Large intestine (tissue), 3 donors: Measurements from ENCODE around the gene ISCA2. TPM values are rescaled to one million over a fixed set of nuclear protein-coding genes. Genes with fewer than 3 reads are reported as not detected.

Experiments
- DNase-seq, 2 donors: peaks; one replicate each; pipeline versions ENCODE4 v3.0.0 to v3.0.0-alpha.2; 2013
- H3K27ac ChIP-seq: one replicate; pipeline ENCODE4 v1.5.1; 2013; ENCODE audit warnings: low read length
- H3K27me3 ChIP-seq: 2 replicates; pipeline ENCODE4 v1.6.1; 2013; ENCODE audit warnings: low read length; ENCODE audit not compliant: control insufficient read depth, insufficient read depth
- H3K36me3 ChIP-seq: 2 replicates; pipeline ENCODE4 v1.6.1; 2013; ENCODE audit warnings: low read length; ENCODE audit not compliant: control insufficient read depth, insufficient read depth
- H3K4me1 ChIP-seq: one replicate; pipeline ENCODE4 v1.6.1; 2013; ENCODE audit warnings: low read length; ENCODE audit not compliant: control insufficient read depth, insufficient read depth
- H3K4me3 ChIP-seq: one replicate; pipeline ENCODE4 v1.5.1; 2013; ENCODE audit warnings: low read length
- H3K9me3 ChIP-seq: one replicate; pipeline ENCODE4 v1.6.1; 2013; ENCODE audit warnings: mild to moderate bottlenecking, low read depth, low read length, moderate library complexity; ENCODE audit not compliant: control insufficient read depth
- WGBS: methylation state at CpG from one replicate; pipeline ENCODE4 v1.1.5; 2013; ENCODE audit warnings: low lambda C conversion rate; ENCODE audit not compliant: insufficient coverage; 5-methylcytosine and 5-hydroxymethylcytosine counted together
- polyA plus RNA-seq: library from polyadenylated mRNA; unstranded; fragments of 120-200 nt; gene quantifications from one replicate; pipeline ENCODE4 v1.2.1, GENCODE V29; 2013

The ISCA2 gene
- polyA plus RNA-seq, 1 donor = 34.7 TPM

DNA sequence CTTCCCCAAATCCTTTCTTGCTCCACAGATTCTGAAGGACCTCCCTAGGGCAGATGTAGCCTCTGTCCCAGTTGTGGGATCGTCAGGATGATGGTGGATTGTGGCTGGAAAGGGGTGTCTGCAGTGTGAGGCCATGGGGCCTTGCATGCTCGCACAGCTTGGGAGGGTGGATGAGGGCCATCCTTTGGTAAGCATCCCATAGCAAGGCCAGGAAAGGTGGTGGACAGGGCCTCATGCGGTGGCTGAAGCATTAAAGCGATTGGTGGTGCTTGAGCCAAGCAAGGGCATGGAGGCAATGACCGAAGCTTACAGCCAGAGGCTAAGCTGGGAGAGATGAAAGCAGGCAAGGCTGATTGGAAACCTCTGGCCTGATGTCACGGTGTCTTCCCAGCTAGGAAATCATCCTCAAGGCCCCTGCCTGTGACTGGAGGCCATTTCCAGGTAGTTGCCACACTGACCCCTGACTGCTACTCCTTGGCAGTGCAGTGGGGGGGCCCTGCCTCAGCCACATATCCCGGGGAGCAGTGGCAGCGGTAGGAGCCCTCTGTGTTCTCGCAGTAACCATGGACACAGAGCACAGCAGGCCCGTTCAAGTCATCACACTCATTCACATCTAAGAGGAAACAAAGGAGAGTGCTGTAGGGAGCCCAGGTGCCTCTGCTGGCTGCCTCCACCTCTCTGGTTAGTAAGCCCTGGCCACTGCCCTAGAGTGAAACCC lies 7.0 kb downstream of the ISCA2 start:
- no peaks in the 10 kb centered on the region for H3K27me3 ChIP-seq
- H3K9me3 ChIP-seq = no peaks in the 10 kb centered on the region
- H3K27ac ChIP-seq = no peak overlapping the region
- no peak overlapping the region for H3K4me3 ChIP-seq
- no peak for DNase-seq
- H3K4me1 ChIP-seq = no peaks in the 10 kb centered on the region
- WGBS = no CpG with 5 or more reads among the region's 10 CpGs
- H3K36me3 ChIP-seq = peaks cover 4% of the 10 kb centered on the region

DNA sequence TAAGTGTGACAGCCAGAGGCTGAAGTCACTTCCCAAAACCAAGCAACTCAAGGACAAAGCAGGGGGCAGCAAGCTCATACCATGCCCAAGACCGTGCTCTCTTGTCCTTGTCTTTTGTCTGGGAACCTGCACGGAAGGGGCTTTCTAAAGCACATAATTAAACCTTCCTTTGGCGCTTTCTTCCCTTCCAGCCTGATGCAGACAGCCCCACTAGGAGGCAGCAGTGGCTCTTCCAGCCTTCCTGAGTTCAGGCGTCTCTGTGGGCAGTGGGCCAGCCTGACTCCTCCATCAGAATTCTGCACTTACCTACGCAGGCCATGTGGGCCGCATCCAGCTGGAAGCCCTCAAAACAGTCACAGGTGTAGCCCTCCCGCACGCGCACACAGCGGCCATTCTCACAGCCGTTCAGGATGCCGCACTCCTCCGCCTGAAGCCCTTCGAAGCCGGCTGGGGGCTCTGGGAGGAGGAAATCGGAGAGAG lies 7.6 kb downstream of the ISCA2 start:
- Histone ChIP-seq H3K27ac (no peak overlapping the region), H3K36me3 (peaks cover 4% of the 10 kb centered on the region), H3K4me3 (no peak overlapping the region), H3K4me1 (no peaks in the 10 kb centered on the region), H3K9me3 (no peaks in the 10 kb centered on the region), H3K27me3 (no peaks in the 10 kb centered on the region)
- WGBS = no CpG with 5 or more reads among the region's 16 CpGs
- DNase-seq = peak; percentile 43 to 48

DNA sequence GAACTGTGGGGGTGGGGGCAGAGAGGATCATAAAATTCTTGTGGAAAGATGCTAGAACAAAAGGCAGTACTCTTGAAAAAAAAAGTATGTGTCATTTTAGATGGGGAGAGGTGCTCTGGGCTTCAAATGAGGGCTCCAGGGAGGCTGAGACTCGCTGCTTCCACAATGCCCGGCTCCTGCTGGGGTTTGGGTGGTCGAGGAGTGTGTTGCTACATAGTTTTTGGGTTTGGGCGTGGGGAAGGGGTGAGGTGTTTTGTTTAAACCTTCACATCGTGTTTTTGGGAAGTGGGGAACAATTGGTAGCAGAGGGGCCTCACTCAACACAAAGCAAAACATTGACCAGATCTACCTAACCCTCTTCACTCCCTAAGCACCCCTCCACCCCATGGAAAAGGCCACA lies 8.1 kb downstream of the ISCA2 start:
- Histone ChIP-seq H3K4me3 (no peak overlapping the region), H3K36me3 (no peaks in the 10 kb centered on the region), H3K4me1 (no peaks in the 10 kb centered on the region), H3K27me3 (no peaks in the 10 kb centered on the region), H3K9me3 (no peaks in the 10 kb centered on the region), H3K27ac (no peak overlapping the region)
- no peak for DNase-seq
- WGBS = no CpG with 5 or more reads among the region's 5 CpGs

DNA sequence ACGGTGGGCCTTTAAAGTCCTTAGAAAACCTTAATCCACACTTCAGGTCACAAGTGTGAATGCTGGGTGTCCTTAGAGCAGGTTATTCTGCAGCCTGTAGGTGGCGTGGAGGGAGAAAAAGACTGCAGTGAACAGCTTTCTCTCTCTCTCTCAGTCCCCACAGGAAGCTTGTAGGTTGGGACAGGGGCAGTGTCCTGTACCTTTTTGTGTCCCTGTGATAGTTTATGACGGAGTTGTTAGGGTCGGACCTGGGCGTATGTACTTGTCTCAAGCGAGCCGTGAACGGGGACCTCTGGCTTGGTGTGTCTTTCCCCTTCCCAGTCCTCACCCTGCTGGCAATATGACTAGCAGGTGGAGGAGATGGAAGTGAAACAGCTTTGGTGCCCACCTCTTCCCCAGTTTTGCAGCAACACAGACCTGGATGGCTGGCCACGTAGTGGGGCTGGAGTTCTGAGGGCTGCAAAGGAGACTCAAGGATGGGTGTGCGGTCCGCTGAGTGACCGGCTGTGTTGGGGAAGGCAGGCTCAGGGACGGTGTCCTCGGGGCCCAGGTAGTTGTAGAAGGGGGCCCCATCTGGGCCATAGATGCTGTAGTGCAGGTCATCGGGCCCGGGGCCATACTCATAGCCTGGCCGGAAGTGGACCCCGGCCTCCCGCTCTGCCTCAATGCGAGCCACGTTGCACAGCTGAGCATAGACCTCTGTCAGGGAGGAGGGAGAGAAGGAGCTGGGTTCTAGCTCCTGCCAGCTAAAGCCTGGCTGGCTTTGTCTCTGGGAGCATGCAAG lies 8.9 kb downstream of the ISCA2 start:
- Histone ChIP-seq H3K4me3 (no peak overlapping the region), H3K9me3 (no peaks in the 10 kb centered on the region), H3K36me3 (no peaks in the 10 kb centered on the region), H3K4me1 (no peaks in the 10 kb centered on the region), H3K27ac (no peak overlapping the region), H3K27me3 (no peaks in the 10 kb centered on the region)
- DNase-seq = peak in 1 of 2 donors; percentile 26
- no CpG with 5 or more reads among the region's 21 CpGs for WGBS

DNA sequence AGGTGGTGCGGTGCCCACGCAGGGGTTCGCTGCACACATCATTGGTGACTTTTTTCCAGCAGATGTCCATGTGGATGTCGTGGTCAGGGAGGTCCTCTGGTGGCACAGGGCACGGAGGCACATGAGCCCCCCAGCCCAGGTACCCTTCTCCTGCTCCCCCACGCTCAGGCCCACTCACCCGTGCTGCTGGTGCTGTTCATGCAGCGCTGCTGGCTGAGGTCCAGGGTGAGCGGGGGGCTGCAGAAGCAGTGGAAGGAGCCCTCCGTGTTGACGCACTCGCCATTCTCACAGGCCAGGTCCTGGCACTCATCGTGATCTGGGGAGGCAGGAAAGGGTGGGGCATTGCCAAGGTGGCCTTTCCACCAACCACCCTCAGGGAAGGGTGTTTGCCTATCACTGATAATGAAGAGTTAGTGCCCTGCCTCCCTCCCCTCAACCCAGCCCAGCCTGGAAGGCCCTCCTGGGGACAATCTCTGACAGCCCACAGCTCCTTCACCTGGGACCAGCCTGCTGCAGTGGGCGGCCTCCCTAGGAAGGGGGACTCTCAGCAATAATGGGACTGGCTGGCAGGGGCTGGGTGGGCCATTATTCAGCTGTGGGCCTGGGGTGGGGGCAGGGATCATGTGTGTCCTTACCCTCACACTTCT lies 9.8 kb downstream of the ISCA2 start:
- Histone ChIP-seq H3K4me1 (no peaks in the 10 kb centered on the region), H3K27me3 (peaks cover 2% of the 10 kb centered on the region), H3K9me3 (no peaks in the 10 kb centered on the region), H3K4me3 (no peak overlapping the region), H3K27ac (no peak overlapping the region), H3K36me3 (no peaks in the 10 kb centered on the region)
- DNase-seq = no peak
- no CpG with 5 or more reads among the region's 14 CpGs for WGBS

DNA sequence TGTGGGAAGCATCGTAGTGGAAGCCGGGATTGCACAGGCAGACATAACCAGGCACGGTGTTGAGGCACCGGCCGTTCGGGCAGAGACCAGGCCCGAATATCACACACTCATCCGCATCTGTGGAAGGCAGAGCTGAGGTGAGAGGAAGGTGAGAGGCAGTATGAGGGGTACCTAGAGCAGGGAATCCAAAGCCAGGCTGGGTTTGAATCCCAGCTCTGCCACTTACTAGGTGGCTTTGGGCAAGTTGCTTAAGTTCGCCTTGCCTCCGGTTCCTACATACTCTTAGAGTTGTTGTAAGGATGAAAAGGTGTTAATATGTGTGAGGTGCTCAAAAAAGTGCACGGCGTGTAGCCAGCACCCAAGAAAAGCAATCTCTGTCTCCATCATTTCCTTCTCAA lies 10.4 kb downstream of the ISCA2 start:
- no peak for DNase-seq
- Histone ChIP-seq H3K36me3 (no peaks in the 10 kb centered on the region), H3K27me3 (peaks cover 5% of the 10 kb centered on the region), H3K4me3 (no peak overlapping the region), H3K9me3 (no peaks in the 10 kb centered on the region), H3K4me1 (no peaks in the 10 kb centered on the region), H3K27ac (no peak overlapping the region)
- no CpG with 5 or more reads among the region's 12 CpGs for WGBS

DNA sequence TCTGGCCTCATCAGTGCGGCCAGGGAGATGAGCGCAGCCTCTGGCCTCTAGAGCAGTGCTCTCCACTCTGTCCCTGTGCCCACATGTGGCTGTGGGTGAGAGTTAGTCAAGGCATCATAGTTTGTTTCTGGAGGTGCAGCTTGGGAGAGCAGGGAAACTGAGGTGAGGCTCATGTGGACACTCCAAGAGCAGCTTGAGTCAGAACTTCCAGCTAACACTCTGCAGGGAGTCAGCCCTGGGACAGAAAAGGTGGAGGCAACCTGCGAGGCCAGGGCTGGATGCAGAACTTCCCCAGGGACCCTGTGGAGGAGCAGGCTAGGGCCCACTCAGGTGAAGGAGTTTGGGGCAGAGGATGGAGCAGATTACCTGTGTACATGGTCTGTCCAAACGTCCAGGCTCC lies 10.8 kb downstream of the ISCA2 start:
- no CpG with 5 or more reads among the region's 4 CpGs for WGBS
- Histone ChIP-seq H3K9me3 (no peaks in the 10 kb centered on the region), H3K4me1 (no peaks in the 10 kb centered on the region), H3K27ac (no peak overlapping the region), H3K36me3 (no peaks in the 10 kb centered on the region), H3K27me3 (peaks cover 9% of the 10 kb centered on the region), H3K4me3 (no peak overlapping the region)
- DNase-seq = no peak

DNA sequence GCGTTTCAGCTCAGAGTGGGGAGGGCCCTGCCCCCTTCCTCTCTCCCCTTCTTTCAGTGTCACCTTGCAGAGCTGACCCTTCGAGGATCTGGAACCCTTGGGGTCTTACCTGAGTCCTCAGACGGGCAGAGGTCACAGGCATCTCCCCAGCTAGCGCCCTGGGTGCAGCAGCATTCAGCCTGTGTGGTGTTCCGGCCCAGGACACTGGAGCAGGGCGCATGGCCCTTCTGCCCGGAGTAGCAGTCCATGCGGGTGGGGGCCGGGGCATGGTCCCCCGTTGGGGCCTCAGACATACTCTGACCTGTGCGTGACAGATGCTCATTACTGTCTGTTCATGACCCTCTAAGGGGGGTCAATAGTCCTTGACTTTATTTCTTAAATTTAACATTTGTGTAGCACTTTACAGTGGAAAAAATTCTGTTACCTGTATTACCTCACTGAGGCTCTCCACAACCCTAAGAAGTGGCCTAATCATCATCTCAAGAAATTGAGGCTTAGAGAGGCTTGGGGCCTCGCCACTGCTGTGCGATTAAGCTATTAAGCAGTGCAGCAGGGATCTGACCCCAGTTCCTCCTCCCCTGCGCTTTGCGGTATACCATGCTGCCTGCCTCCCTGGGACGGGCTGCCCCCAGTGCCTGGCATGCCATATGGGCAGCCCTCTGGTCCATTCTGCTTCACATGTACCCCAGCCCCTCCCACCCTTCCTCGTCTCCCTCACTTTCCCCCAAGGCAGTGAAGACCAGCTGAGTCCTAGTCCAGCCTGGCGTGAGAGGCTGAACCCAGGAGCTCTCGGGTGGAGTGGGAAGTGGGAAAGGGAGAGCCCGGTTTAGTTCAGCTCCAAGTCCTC lies 11.5 kb downstream of the ISCA2 start:
- H3K36me3 ChIP-seq = no peaks in the 10 kb centered on the region
- no CpG with 5 or more reads among the region's 20 CpGs for WGBS
- H3K9me3 ChIP-seq = no peaks in the 10 kb centered on the region
- no peak for DNase-seq
- H3K27ac ChIP-seq = no peak overlapping the region
- H3K27me3 ChIP-seq = peaks cover 11% of the 10 kb centered on the region
- no peak overlapping the region for H3K4me3 ChIP-seq
- H3K4me1 ChIP-seq = no peaks in the 10 kb centered on the region

DNA sequence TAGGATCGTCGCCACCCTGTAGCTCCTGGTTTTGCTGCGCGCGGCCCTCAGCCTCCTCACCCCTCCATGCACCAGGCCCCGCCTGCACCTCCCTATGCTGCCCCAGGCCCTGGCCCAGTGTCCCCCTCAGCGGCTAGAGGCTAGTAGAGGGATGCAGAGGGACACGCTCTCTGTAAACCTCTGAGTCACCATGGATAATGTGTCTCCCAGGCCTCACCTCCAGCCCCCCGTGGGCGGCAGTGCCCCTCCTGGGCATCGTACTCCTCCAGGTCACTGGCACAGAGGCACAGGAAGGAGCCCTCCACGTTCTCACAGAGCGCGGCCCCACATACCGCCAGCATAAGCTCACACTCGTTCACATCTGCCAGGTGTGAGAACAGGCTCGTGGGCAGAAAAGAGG lies 12.3 kb downstream of the ISCA2 start:
- Histone ChIP-seq H3K4me3 (no peak overlapping the region), H3K36me3 (no peaks in the 10 kb centered on the region), H3K27ac (no peak overlapping the region), H3K9me3 (no peaks in the 10 kb centered on the region), H3K27me3 (peaks cover 17% of the 10 kb centered on the region), H3K4me1 (no peaks in the 10 kb centered on the region)
- DNase-seq = no peak
- WGBS = no CpG with 5 or more reads among the region's 17 CpGs

DNA sequence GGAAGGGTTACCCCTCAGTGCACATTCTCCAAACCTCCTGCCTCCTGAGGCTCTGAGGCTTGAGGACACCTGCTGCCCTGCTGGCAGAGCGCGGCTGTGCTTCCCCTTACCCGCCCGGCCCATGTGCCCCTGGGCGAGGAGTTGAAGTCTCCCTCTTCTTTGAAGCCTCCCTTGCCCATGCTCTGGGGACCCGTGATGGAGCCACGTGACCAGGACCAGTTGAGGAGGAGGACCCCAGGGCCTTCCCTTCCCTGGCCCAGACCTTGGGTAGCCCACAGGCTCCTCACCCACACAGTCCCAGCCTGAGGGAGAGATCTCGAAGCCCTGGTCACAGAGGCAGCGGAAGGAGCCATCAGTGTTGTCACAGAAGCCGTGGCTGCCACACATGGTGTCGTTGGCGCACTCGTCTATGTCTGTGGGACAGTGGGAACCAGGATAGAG lies 12.9 kb downstream of the ISCA2 start:
- Histone ChIP-seq H3K36me3 (no peaks in the 10 kb centered on the region), H3K27me3 (peaks cover 17% of the 10 kb centered on the region), H3K4me3 (no peak overlapping the region), H3K27ac (no peak overlapping the region), H3K9me3 (no peaks in the 10 kb centered on the region), H3K4me1 (no peaks in the 10 kb centered on the region)
- DNase-seq = no peak
- no CpG with 5 or more reads among the region's 13 CpGs for WGBS
